MG63 (cell line): Measurements from ENCODE around the gene LIPH. TPM values are rescaled to one million over a fixed set of nuclear protein-coding genes. Genes with fewer than 3 reads are reported as not detected.
"Not testable (repeated sequence)": the region's sequence is repeated elsewhere in the genome, so short reads cannot be mapped to it uniquely, and the experiment has no call there.

ENCODE experiments used
- DNase-seq: peaks from one replicate; pipeline ENCODE4 v3.0.0-alpha.2; 2020
- H3K27me3 ChIP-seq: fragments of 250-450 bp; sonication (Bioruptor Pico); 2 replicates; pipeline ENCODE4 v1.5.1; 2020; ENCODE audit warnings: mild to moderate bottlenecking, moderate library complexity
- H3K36me3 ChIP-seq: fragments of 250-450 bp; sonication (Bioruptor Pico); 2 replicates; pipeline ENCODE4 v1.5.1; 2020; ENCODE audit warnings: mild to moderate bottlenecking, moderate library complexity
- H3K4me3 ChIP-seq: fragments of 250-450 bp; sonication (Bioruptor Pico); 2 replicates; pipeline ENCODE4 v1.5.1; 2020; ENCODE audit warnings: mild to moderate bottlenecking, moderate library complexity
- H3K9me3 ChIP-seq: fragments of 250-450 bp; sonication (Bioruptor Pico); 2 replicates; pipeline ENCODE4 v1.5.1; 2020; ENCODE audit warnings: mild to moderate bottlenecking, moderate library complexity
- total RNA-seq: library from RNA; depleted of rRNA; stranded (reverse); fragments of >200 nt; shearing (Covaris generic); gene quantifications from 2 replicates; pipeline ENCODE4 v1.2.3, GENCODE V29; 2014; ENCODE audit warnings: low replicate concordance

LIPH gene
- total RNA-seq, 1 experiment from 2014 or later: not detected

DNA sequence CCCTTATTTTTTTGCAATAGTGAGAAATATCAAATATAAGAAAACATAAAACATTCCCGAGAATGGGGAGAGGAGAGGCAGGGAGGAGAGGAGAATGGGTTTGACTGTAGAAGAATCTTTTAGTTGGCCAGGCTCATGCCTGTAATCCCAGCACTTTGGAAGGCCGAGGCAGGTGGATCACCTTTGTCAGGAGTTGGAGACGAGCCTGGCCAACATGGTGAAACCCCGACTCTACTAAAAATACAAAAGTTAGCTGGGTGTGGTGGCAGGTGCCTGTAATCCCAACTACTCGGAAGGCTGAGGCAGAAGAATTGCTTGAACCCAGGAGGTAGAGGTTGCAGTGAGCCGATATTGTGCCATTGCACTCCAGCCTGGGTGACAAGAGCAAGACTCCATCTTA is 4.3 kb upstream of the LIPH start:
- H3K4me3 ChIP-seq, DNase-seq, H3K9me3 ChIP-seq, H3K36me3 ChIP-seq, H3K27me3 ChIP-seq: not testable (repeated sequence)

DNA sequence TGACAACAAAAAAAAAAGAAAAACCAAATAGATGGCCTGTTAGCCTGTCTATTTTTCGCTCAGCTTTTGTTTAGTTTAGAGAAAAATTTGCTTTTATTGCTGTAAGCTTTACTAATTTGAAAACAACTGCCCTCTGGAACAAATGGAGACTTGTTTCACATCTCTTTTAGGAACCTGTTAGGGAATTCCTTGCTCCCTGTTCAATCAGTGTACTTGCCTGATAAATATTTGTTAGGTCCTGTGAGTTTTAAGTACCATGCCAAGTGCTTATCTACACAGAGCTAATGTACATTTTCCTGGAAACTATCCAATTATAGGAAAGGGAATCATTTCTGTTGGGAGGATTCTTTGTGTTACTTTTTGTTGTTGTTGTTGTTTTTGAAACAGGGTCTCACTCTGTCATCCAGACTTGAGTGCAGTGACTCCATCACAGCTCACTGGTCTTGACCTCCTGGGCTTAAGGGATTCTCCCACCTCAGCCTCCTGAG is 3.5 kb upstream of the LIPH start:
- H3K27me3 ChIP-seq: peaks cover 6% of the 10 kb centered on the region; the same call in 1 of the 2 replicates
- no peaks in the 10 kb centered on the region for H3K36me3 ChIP-seq
- H3K4me3 ChIP-seq: no peak overlapping the region
- no peaks in the 10 kb centered on the region for H3K9me3 ChIP-seq
- DNase-seq: no peak

DNA sequence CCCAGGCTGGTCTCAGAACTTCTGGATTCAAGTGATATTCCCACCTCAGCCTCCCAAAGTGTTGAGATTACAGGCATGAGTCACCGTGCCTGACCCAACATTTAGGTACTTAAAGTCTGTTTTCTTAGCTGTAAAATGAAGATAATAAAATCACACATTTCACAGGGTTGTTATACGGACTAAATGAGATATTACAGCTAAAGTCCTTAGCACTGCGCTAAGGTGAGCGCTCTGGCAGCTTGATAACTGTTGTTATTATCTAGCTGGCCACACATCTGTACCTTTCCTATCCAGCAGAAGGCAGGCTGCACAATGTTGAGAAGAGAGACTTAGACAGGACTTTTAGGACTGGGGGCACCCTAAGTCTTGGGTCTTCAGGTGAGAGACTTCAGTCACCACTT is 2.7 kb upstream of the LIPH start:
- Histone ChIP-seq H3K36me3 (no peaks in the 10 kb centered on the region), H3K27me3 (peaks cover 4% of the 10 kb centered on the region; the same call in 1 of the 2 replicates), H3K9me3 (no peaks in the 10 kb centered on the region), H3K4me3 (no peak overlapping the region)
- no peak for DNase-seq

- no peak overlapping the region for H3K4me3 ChIP-seq
- H3K36me3 ChIP-seq: no peaks in the 10 kb centered on the region
- no peaks in the 10 kb centered on the region for H3K9me3 ChIP-seq
- no peaks in the 10 kb centered on the region for H3K27me3 ChIP-seq
- peak; percentile 37 for DNase-seq
Observed at GRCh38 chr3:185549651-185550111, 2.7 kb downstream of the LIPH start.

- H3K27me3 ChIP-seq: no peaks in the 10 kb centered on the region
- peak; percentile 88 for DNase-seq
- H3K4me3 ChIP-seq: no peak overlapping the region
- H3K36me3 ChIP-seq: no peaks in the 10 kb centered on the region
- no peaks in the 10 kb centered on the region for H3K9me3 ChIP-seq
Observed at GRCh38 chr3:185549122-185549521, 3.3 kb downstream of the LIPH start.

DNA sequence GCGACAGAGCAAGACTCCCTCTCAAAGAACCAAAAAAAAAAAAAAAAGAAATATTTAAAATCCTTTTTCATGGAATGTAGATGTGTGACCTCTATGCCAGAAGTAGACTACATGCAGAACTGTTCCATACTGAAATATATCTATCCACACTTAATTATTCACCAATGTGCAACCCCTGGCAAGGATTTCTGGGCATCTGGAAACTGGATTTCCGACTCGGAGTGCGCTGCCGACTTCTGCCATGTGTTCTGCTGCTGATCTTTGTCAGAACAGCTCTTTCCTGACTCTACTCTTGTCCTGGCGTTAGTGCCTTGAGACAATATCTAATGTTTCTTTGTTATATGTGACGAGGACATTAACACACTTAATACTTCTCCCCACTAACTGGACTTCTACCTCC is 11.7 kb downstream of the LIPH start:
- H3K27me3 ChIP-seq: no peaks in the 10 kb centered on the region
- no peaks in the 10 kb centered on the region for H3K9me3 ChIP-seq
- H3K36me3 ChIP-seq: no peaks in the 10 kb centered on the region
- no peak for DNase-seq
- no peak overlapping the region for H3K4me3 ChIP-seq

- Histone ChIP-seq H3K36me3 (no peaks in the 10 kb centered on the region), H3K9me3 (no peaks in the 10 kb centered on the region), H3K27me3 (no peaks in the 10 kb centered on the region), H3K4me3 (no peak overlapping the region)
- no peak for DNase-seq
Observed at GRCh38 chr3:185539934-185540333, 12.5 kb downstream of the LIPH start.

DNA sequence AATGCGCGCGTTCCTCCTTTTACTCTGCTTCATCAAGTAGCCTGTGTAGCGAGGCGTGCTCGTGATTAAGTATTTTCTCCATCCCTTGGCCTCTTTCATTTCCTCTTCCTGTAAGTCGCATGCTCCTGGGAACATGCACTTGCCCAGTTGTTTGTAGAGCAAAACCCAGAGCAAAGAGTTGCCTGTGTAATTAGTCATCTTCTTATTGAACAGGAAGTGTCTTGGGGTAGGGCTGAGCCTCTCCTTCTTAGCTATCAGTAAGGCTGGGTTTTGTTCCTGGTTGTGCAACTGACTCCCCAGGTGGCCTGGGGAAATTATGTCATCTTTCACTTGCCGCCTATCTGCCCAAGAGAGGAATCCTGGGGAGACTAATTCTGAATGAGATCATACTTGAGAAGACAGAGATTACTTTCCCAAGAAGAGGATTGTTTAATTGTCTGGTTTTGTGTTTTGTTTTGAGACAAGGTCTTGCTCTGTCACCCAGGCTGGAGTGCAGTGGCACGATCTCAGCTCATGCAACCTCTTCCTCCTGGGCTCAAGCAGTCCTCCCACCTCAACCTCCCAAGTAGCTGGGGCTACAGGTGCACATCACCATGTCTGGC is 14.9 kb downstream of the LIPH start:
- no peaks in the 10 kb centered on the region for H3K27me3 ChIP-seq
- no peak overlapping the region for H3K4me3 ChIP-seq
- no peaks in the 10 kb centered on the region for H3K36me3 ChIP-seq
- no peaks in the 10 kb centered on the region for H3K9me3 ChIP-seq
- DNase-seq: peak; percentile 92

GRCh38 chr3:185534511-185534910 is 17.9 kb downstream of the LIPH start:
- 0 out of 2 replicates have a peak, but pooled peaks cover 2% of the 10 kb centered on the region for H3K27me3 ChIP-seq
- no peaks in the 10 kb centered on the region for H3K36me3 ChIP-seq
- H3K4me3 ChIP-seq: no peak overlapping the region
- no peaks in the 10 kb centered on the region for H3K9me3 ChIP-seq
- no peak for DNase-seq

DNA sequence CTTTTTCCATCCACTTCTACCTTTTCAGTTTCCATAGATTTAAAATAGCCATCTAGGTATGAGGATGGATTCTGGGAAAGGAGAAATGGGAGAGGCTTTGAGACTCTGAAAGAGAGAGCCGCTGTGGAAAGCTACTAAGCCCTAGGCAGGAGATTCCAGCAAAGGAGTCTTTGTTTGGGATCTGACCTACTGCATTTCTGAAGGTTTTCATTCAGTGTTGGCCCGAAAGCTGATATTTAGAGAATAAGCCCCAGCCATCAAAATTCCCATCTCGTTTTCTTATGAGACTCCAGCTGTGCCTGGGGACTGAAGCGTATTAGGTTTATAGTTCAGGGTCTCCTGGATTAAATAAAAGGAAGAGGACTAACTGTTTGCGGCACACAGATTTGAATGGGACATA is 19.5 kb downstream of the LIPH start:
- no peaks in the 10 kb centered on the region for H3K36me3 ChIP-seq
- no peak for DNase-seq
- no peak overlapping the region for H3K4me3 ChIP-seq
- 0 out of 2 replicates have a peak, but pooled peaks cover 2% of the 10 kb centered on the region for H3K27me3 ChIP-seq
- no peaks in the 10 kb centered on the region for H3K9me3 ChIP-seq

GRCh38 chr3:185530856-185531255 is 21.5 kb downstream of the LIPH start:
- 0 out of 2 replicates have a peak, but pooled peaks cover 2% of the 10 kb centered on the region for H3K27me3 ChIP-seq
- H3K9me3 ChIP-seq: no peaks in the 10 kb centered on the region
- no peak for DNase-seq
- no peak overlapping the region for H3K4me3 ChIP-seq
- H3K36me3 ChIP-seq: no peaks in the 10 kb centered on the region

- Histone ChIP-seq H3K27me3 (0 out of 2 replicates have a peak, but pooled peaks cover 2% of the 10 kb centered on the region), H3K9me3 (no peaks in the 10 kb centered on the region), H3K4me3 (no peak overlapping the region), H3K36me3 (no peaks in the 10 kb centered on the region)
- no peak for DNase-seq
Observed at GRCh38 chr3:185528532-185528931, 23.9 kb downstream of the LIPH start.

DNA sequence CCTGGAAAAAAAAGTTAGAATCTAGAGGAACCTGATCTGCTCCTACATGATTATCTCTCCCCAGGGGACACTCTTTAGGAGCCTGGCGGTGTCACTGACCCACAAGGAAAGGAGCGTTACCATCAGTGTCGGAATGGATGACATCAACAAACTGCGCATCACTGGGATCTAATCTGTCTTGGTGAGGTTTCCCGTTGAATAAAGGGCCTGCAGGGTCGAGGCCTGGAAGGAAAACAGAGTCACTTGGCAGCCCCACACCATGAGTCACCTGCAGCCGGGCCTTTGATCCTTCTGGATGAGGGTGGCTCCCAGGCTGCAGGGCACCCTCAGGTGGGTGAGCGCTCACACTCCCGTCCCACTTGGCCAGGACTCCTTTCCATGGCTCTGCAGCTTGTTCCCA is 25.0 kb downstream of the LIPH start:
- H3K27me3 ChIP-seq: 0 out of 2 replicates have a peak, but pooled peaks cover 2% of the 10 kb centered on the region
- no peaks in the 10 kb centered on the region for H3K9me3 ChIP-seq
- H3K4me3 ChIP-seq: no peak overlapping the region
- peak; percentile 28 for DNase-seq
- no peaks in the 10 kb centered on the region for H3K36me3 ChIP-seq

DNA sequence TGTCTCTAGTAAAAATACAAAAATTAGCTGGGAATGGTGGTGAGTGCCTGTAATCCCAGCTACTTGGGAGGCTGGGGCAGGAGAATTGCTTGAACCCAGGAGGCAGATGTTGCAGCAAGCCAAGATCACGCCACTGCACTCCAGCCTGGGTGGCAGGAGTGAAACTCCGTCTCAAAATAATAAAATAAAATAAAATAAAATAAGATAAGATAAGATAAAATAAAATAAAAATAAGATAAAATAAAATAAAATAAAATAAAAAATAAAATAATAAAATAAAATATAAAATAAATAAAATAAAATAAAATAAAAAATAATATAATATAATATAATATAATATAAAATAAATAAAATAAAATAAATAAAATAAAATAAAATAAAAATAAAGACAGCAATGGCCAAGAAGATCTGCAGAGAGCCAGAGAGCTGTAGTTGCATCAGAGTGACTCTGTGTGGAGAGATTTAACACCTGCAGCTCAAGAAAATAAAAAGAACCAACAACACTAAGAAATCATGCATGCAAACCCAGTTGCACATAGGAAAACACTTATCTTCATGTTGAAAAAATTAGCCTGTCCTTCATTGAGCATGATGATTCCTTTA is 25.9 kb downstream of the LIPH start:
- DNase-seq: no peak
- no peak overlapping the region for H3K4me3 ChIP-seq
- H3K27me3 ChIP-seq: 0 out of 2 replicates have a peak, but pooled peaks cover 2% of the 10 kb centered on the region
- H3K36me3 ChIP-seq: no peaks in the 10 kb centered on the region
- H3K9me3 ChIP-seq: no peaks in the 10 kb centered on the region

DNA sequence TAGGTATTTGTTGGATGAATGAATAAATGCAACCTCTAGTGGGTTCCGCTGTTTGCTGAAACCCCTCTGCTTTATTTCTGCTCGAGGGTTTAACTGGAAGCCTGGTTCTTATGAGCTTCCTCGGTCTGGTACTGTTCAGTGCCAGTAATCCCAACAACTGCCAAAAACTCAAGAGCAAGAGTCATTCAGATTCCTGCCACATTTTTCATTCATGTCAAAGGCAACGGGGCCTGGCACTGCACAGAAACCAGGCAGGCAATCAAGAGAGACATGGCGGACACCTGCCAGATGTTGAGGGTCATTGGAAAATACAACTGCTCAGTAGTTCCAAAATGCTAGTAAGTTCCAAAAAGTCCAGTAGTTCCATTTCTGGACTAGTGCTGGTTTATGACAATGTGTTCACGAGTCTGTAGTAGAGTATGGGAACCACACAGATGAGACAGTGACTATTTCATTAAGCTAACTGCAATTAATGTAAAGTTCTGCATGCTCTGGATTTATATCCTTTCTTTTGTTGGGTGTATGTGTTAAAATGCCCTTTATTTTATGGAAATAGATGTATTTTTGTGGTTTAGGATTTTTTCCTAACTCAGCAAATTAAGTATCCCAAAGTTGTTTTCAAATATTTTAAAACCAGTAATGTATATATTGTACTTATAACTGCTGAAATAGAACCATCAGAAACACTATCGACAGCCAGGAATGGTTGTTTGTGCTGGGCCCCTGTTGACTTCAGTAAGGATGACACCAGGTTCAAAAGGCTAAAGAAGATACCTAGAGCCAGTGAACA is 30.8 kb downstream of the LIPH start:
- Histone ChIP-seq H3K36me3 (no peaks in the 10 kb centered on the region), H3K9me3 (no peaks in the 10 kb centered on the region), H3K4me3 (no peak overlapping the region), H3K27me3 (peaks cover 5% of the 10 kb centered on the region; the same call in 1 of the 2 replicates)
- DNase-seq: no peak

- Histone ChIP-seq H3K36me3 (no peaks in the 10 kb centered on the region), H3K27me3 (peaks cover 5% of the 10 kb centered on the region; the same call in 1 of the 2 replicates), H3K4me3 (no peak overlapping the region), H3K9me3 (no peaks in the 10 kb centered on the region)
- DNase-seq: no peak
Observed at GRCh38 chr3:185519021-185519420, 33.4 kb downstream of the LIPH start.

DNA sequence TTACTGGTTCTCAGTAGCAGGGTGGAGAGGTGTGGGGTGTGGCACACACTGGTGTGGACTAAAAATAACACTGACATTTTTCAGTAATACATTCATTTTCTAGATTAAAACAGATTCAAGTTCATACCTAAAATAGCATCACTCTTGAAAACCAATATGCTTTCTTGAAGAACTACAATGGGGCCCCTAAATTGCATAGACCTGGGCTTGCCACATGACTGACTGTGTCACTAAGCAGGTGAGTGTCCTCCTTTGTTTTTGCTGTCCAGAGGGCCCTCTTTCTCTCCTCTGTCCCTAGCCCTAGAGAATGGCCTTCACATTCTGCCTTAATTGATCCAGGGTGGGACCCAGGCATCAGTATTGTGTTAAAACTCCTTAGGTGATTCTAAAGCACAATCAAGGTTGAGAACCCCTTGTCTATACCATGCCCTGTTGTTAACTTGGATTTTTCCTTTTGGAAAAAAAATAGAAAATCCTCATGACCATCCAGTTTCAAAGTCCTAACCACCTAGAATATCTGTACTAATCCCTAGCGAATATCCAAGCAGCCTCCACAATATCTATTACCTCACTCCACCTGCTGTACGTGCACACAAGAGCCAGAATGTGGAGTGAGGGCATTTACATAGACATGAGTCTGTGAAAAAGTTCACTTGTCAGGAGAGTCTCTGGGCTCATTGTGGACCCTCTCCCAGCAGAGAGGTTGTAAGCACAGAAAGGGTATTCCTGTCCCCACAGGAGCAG is 34.8 kb downstream of the LIPH start:
- Histone ChIP-seq H3K4me3 (no peak overlapping the region), H3K27me3 (peaks cover 9% of the 10 kb centered on the region), H3K36me3 (no peaks in the 10 kb centered on the region), H3K9me3 (no peaks in the 10 kb centered on the region)
- no peak for DNase-seq
